Measurements from ENCODE around the gene PLEKHA3.
"Not testable (repeated sequence)": the region's sequence is repeated elsewhere in the genome, so short reads cannot be mapped to it uniquely, and the experiment has no call there.

The PLEKHA3 gene

DNA sequence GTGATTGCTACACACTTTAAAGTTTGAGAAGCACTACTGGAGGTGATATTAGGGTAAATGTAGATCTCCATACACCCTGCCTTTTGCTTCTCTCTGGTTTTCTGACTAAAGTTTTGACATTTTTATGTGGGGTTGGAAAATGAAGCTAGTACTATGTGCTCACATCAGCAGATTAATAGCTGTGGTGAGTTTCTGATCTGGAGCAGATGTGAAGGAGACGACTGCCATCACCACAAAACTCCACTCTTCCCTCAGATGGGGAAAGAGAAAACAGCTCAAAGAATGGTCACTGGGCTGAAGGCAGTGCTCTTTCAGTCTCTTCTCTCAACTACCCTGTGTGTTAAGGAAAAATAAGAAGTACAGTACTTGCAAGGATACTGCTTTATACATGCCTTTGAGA is 37.2 kb downstream of the PLEKHA3 start:
- Histone ChIP-seq H3K4me3 (ENCODE audit: low read depth, low read length) (no peak overlapping the region), H3K27ac (no peak overlapping the region), H3K27me3 (replicated peaks) (no peaks in the 10 kb centered on the region), H3K36me3 (replicated peaks) (peaks cover 4% of the 10 kb centered on the region)
- no peak for TF ChIP-seq CTCF (IDR thresholded peaks at IDR 0.05; ENCODE audit: low read depth, low read length, missing control alignments)
- DNase-seq = no peak
- in situ Hi-C loops (cut with HindIII; ENCODE audit: low pct_ligation_motif_present, low sequenced_read_pairs) = no loop called here

DNA sequence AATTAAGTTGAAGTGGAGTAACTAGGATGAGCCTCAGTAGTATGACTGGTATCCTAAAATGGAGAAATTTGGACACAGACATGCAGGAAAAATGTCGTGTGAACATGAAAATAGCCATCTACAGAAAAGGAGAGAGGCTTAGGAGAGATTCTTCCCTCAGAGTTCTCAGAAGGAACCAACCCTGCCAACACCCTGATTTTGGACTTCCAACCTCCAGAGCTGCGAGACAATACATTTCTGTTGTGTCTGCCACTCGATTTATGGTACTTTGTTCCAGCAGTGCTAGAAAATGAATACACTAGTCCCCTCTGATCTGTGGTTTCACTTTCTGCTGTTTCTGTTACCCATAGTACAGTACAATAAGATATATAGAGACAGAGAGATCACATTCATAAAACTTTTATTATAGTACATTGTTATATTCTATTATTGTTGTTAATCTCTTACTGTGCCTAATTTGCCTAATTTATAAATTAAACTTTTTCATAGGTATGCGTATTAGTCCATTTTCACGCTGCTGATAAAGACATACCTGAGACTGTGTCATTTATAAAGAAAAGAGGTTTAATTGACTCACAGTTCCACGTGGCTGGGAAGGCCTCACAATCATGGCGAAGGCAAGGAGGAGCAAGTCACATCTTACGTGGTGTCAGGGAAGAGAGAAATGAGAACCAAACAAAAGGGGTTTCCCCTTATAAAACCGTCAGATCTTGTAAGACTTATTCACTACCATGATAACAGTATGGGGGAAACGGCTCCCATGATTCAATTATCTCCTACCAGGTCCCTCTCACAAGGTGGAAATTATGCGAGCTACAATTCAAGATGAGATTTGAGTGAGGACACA is 41.3 kb downstream of the PLEKHA3 start:
- Histone ChIP-seq H3K27me3 (replicated peaks) (no peaks in the 10 kb centered on the region), H3K4me3 (ENCODE audit: low read depth, low read length) (no peak overlapping the region), H3K27ac (no peak overlapping the region), H3K36me3 (replicated peaks) (peaks cover 4% of the 10 kb centered on the region)
- TF ChIP-seq CTCF (IDR thresholded peaks at IDR 0.05; ENCODE audit: low read depth, low read length, missing control alignments) = no peak
- in situ Hi-C loops (cut with HindIII; ENCODE audit: low pct_ligation_motif_present, low sequenced_read_pairs) = no loop called here
- no peak for DNase-seq

DNA sequence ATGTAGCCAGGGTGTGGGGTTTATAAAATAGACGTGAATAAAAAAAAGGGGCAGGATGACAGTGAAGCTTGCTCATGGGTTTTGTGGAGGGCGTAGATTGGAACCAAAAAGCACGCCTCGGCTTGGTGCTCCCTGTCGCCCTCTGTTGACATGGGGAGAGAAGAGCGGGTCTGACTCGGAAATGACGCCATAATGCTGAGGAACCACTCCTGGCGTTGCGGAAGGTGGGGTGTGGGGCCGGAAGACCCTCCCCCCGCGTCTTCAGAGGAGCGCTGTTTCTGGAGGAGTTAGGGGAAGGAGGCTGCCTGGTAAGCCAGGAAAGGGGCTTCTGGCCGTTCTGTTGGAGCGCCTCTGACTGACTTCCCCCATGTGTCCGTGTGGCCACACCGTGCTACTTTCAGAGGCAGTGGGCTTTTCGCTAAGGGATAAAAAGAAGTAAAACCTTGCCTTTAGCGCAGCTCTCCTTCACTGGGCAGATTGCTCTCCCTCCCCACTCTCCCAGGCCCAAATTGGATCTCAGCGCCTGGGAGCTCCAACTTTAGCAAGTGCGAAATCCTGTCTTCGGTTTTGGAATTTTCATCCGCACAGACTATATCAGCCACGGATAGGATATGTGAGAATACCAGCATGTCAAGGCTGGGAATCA is 42.8 kb downstream of the PLEKHA3 start:
- peak; percentile 91 for TF ChIP-seq CTCF (IDR thresholded peaks at IDR 0.05; ENCODE audit: low read depth, low read length, missing control alignments)

DNA sequence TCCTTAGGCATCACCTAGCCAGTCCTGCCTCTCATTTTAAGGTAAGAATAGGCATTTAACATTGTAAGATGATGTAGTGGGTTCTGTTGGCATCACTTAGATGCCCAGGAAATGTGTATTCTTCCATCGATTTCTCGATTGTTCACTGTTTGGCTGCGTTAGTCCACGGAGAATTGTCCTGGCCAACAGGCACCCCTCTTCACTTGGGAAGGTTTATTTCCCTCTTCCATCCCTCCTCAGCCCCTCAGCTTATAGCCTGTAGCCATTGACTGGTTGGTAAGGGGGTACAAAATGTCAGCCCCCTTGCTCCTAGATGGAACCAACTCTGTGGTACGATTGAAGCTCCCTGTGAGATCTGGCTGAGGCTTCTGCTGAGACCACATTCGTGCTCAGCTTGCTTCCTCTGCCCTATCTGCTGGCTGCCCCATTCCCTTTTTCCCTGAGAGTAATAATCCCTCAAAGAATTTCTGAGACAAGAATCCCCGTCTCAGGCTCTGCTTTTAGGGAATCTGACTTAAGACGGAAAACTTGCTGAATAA is 43.4 kb downstream of the PLEKHA3 start:
- no peak overlapping the region for H3K27ac ChIP-seq
- peaks cover under 1% of the 10 kb centered on the region for H3K36me3 ChIP-seq (replicated peaks)
- peak overlapping the region; percentile 77 for H3K4me3 ChIP-seq (ENCODE audit: low read depth, low read length)
- DNase-seq = no peak
- no peak for TF ChIP-seq CTCF (IDR thresholded peaks at IDR 0.05; ENCODE audit: low read depth, low read length, missing control alignments)
- H3K27me3 ChIP-seq (replicated peaks) = no peaks in the 10 kb centered on the region
- in situ Hi-C loops (cut with HindIII; ENCODE audit: low pct_ligation_motif_present, low sequenced_read_pairs) = no loop called here

More for the DNA sequence above, 42.8 kb downstream of the PLEKHA3 start:
- in situ Hi-C loops (cut with HindIII; ENCODE audit: low pct_ligation_motif_present, low sequenced_read_pairs) = no loop called here
- Histone ChIP-seq H3K27ac (peak overlapping the region; percentile 16), H3K36me3 (replicated peaks) (peaks cover 4% of the 10 kb centered on the region), H3K27me3 (replicated peaks) (no peaks in the 10 kb centered on the region), H3K4me3 (ENCODE audit: low read depth, low read length) (peak overlapping the region; percentile 77)
- peak; percentile 70 for DNase-seq

DNA sequence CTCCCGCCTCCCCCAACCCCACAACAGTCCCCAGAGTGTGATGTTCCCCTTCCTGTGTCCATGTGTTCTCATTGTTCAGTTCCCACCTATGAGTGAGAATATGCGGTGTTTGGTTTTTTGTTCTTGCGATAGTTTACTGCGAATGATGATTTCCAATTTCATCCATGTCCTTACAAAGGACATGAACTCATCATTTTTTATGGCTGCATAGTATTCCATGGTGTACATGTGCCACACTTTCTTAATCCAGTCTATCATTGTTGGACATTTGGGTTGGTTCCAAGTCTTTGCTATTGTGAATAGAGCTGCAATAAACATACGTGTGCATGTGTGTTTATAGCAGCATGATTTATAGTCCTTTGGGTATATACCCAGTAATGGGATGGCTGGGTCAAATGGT is 44.8 kb downstream of the PLEKHA3 start:
- in situ Hi-C loops (cut with HindIII; ENCODE audit: low pct_ligation_motif_present, low sequenced_read_pairs); H3K36me3 ChIP-seq (replicated peaks); H3K27ac ChIP-seq; H3K4me3 ChIP-seq (ENCODE audit: low read depth, low read length); DNase-seq; H3K27me3 ChIP-seq (replicated peaks): not testable (repeated sequence)

DNA sequence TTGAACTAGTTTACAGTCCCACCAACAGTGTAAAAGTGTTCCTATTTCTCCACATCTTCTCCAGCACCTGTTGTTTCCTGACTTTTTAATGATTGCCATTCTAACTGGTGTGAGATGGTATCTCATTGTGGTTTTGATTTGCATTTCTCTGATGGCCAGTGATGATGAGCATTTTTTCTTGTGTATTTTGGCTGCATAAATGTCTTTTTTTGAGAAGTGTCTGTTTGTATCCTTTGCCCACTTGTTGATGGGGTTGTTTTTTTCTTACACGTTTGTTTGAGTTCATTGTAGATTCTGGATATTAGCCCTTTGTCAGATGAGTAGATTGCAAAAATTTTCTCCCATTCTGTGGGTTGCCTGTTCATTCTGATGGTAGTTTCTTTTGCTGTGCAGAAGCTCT is 45.2 kb downstream of the PLEKHA3 start:
- DNase-seq; H3K27ac ChIP-seq; H3K27me3 ChIP-seq (replicated peaks); H3K4me3 ChIP-seq (ENCODE audit: low read depth, low read length); H3K36me3 ChIP-seq (replicated peaks); in situ Hi-C loops (cut with HindIII; ENCODE audit: low pct_ligation_motif_present, low sequenced_read_pairs): not testable (repeated sequence)

All from brain microvascular endothelial cell (primary cell).